Measurements from ENCODE around the gene CLEC4F. TPM values are rescaled to one million over a fixed set of nuclear protein-coding genes. Genes with fewer than 3 reads are reported as not detected.

CLEC4F gene
- total and polyA plus RNA-seq, 2 donors (not counting 3 experiments of a cell fraction or from before 2014, with no cell fraction given): not detected

DNA sequence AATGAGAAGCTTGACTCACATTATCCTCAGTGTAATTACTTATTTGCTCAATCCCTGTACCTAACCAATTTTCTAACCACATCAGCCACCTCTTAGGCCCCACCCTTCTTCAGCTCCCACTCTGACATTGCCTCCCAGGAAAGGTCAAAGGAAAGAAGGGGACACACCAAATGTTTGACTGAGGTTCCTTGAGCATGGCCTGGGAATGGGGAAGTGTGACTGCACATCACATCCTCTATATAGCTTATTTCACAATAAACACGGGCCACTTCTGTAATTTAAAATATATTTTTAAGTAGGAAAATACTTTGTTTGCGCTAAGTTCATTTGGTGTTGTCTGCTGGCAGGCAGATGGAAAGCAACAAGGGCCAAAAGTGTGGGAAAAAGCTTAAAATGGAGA lies 26.9 kb downstream of the CLEC4F start:
- Histone ChIP-seq H3K9me3 (replicated peaks; ENCODE audit: control insufficient read depth, insufficient read depth, low read length) (no peaks in the 10 kb centered on the region), H3K4me3 (replicated peaks in 1 of 3; ENCODE audit: insufficient read depth in 1 of 3, low read depth in 1 of 3, low read length in 3 of 3) (no peak overlapping the region), H3K27me3 (ENCODE audit: control insufficient read depth in 2 of 2, insufficient read depth in 2 of 2, low read length in 2 of 2) (peaks cover 40 to 56% of the 10 kb centered on the region in 2 experiments), H3K79me2 (ENCODE audit: control insufficient read depth, insufficient read depth, low read length) (no peaks in the 10 kb centered on the region), H3K36me3 (ENCODE audit: control insufficient read depth in 2 of 2, extremely low read depth in 1 of 2, insufficient read depth in 2 of 2, low read length in 2 of 2) (no peaks in the 10 kb centered on the region), H3K4me2 (ENCODE audit: insufficient read depth, low read length) (no peak overlapping the region), H3K9ac (replicated peaks; ENCODE audit: extremely low read depth, insufficient read depth, low read length) (no peak overlapping the region), H4K20me1 (replicated peaks; ENCODE audit: control insufficient read depth, extremely low read depth, insufficient read depth, low read length) (no peaks in the 10 kb centered on the region), H2AFZ (ENCODE audit: low read depth, low read length) (no peak overlapping the region), H3K4me1 (ENCODE audit: control insufficient read depth, extremely low read depth, insufficient read depth, low read length) (peaks cover 4% of the 10 kb centered on the region), H3K9me1 (replicated peaks; ENCODE audit: control insufficient read depth, extremely low read depth, insufficient read depth, low read length) (no peaks in the 10 kb centered on the region), H3K27ac (ENCODE audit: insufficient read depth, low read depth, low read length) (no peak overlapping the region)
- dilution Hi-C loops (cut with MboI; ENCODE audit: extremely low pct_ligation_motif_present, low sequenced_read_pairs): no loop called here
- ChIA-PET POLR2A (no interaction called here), CTCF (interaction anchor here (0.5 to 1.2 kb wide), 3 partner anchors 113 to 155 kb away, joined by 3 read pairs; no protein-coding TSS in a partner anchor)
- TF ChIP-seq, protein P1, sequence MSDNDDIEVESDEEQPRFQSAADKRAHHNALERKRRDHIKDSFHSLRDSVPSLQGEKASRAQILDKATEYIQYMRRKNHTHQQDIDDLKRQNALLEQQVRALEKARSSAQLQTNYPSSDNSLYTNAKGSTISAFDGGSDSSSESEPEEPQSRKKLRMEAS (IDR thresholded peaks at IDR 0.05; ENCODE audit: insufficient read depth, insufficient read length): no peak
- no peak for TF ChIP-seq JUN (IDR thresholded peaks at IDR 0.05; ENCODE audit: borderline replicate concordance, insufficient read depth, insufficient read length, low read depth)
- no peak for TF ChIP-seq POLR2A (IDR thresholded peaks at IDR 0.05; ENCODE audit: low read depth, low read length)
- no peak for TF ChIP-seq FOS (IDR thresholded peaks at IDR 0.05; ENCODE audit: borderline replicate concordance, insufficient read depth, low read length)
- TF ChIP-seq POLR2AphosphoS5 (IDR thresholded peaks at IDR 0.05; ENCODE audit: insufficient read depth, low read depth, low read length): no peak
- no peak for DNase-seq (ENCODE audit: low read depth, low spot score)
- no TSS peak for BruUV-seq (replicated peaks)
- intact Hi-C loops (cut with micrococcal nuclease): no loop called here
- no peak for FAIRE-seq

- dilution Hi-C loops (cut with MboI; ENCODE audit: extremely low pct_ligation_motif_present, low sequenced_read_pairs): no loop called here
- CTCF ChIA-PET: interaction anchor here (0.7 to 6.0 kb wide), 23 partner anchors 8 to 488 kb away, joined by 3 to 137 read pairs (median 6); partner anchors contain the start of gene FAM136A
Observed at GRCh38 chr2:70790136-70790828, 30.1 kb downstream of the CLEC4F start, which contains the start of gene FIGLA. TSS of gene FIGLA (minus strand) at chr2:70790643. CDS start at chr2:70790638, 5 bp downstream.

More at GRCh38 chr2:70790136-70790828, 30.1 kb downstream of the CLEC4F start, which contains the start of gene FIGLA:
- TF ChIP-seq EZH2 (IDR thresholded peaks at IDR 0.05; ENCODE audit: borderline replicate concordance, low read depth, low read length, severe bottlenecking) (peak; percentile 90), GATA2 (IDR thresholded peaks at IDR 0.05; ENCODE audit: insufficient read depth, insufficient read length, low read depth, low read length) (no peak), MYC (IDR thresholded peaks at IDR 0.05; ENCODE audit: low read depth, low read length) (no peak), FOS (IDR thresholded peaks at IDR 0.05; ENCODE audit: borderline replicate concordance, insufficient read depth, low read length) (no peak)
- TF ChIP-seq, protein P1 (IDR thresholded peaks at IDR 0.05; ENCODE audit: insufficient read depth, insufficient read length): no peak
- TF ChIP-seq, protein P2, sequence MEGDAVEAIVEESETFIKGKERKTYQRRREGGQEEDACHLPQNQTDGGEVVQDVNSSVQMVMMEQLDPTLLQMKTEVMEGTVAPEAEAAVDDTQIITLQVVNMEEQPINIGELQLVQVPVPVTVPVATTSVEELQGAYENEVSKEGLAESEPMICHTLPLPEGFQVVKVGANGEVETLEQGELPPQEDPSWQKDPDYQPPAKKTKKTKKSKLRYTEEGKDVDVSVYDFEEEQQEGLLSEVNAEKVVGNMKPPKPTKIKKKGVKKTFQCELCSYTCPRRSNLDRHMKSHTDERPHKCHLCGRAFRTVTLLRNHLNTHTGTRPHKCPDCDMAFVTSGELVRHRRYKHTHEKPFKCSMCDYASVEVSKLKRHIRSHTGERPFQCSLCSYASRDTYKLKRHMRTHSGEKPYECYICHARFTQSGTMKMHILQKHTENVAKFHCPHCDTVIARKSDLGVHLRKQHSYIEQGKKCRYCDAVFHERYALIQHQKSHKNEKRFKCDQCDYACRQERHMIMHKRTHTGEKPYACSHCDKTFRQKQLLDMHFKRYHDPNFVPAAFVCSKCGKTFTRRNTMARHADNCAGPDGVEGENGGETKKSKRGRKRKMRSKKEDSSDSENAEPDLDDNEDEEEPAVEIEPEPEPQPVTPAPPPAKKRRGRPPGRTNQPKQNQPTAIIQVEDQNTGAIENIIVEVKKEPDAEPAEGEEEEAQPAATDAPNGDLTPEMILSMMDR (IDR thresholded peaks at IDR 0.05; ENCODE audit: extremely low read depth in 1 of 2, insufficient read depth in 1 of 2, low read depth in 1 of 2, low read length in 2 of 2): no peak
- Histone ChIP-seq H3K79me2 (ENCODE audit: control insufficient read depth, insufficient read depth, low read length) (no peaks in the 10 kb centered on the region), H3K4me3 (replicated peaks in 1 of 3; ENCODE audit: insufficient read depth in 1 of 3, low read depth in 1 of 3, low read length in 3 of 3) (no peak within 1 kb of the TSS), H2AFZ (ENCODE audit: low read depth, low read length) (no peak within 1 kb of the TSS), H3K9me1 (replicated peaks; ENCODE audit: control insufficient read depth, extremely low read depth, insufficient read depth, low read length) (no peaks in the 10 kb centered on the region), H4K20me1 (replicated peaks; ENCODE audit: control insufficient read depth, extremely low read depth, insufficient read depth, low read length) (no peaks in the 10 kb centered on the region), H3K4me2 (ENCODE audit: insufficient read depth, low read length) (no peak within 1 kb of the TSS), H3K9me3 (replicated peaks; ENCODE audit: control insufficient read depth, insufficient read depth, low read length) (no peaks in the 10 kb centered on the region), H3K36me3 (ENCODE audit: control insufficient read depth in 2 of 2, extremely low read depth in 1 of 2, insufficient read depth in 2 of 2, low read length in 2 of 2) (no peaks in the 10 kb centered on the region), H3K9ac (replicated peaks; ENCODE audit: extremely low read depth, insufficient read depth, low read length) (no peak within 1 kb of the TSS), H3K27me3 (ENCODE audit: control insufficient read depth in 2 of 2, insufficient read depth in 2 of 2, low read length in 2 of 2) (peaks cover 48 to 73% of the 10 kb centered on the region in 2 experiments), H3K27ac (ENCODE audit: insufficient read depth, low read depth, low read length) (no peak within 1 kb of the TSS), H3K4me1 (ENCODE audit: control insufficient read depth, extremely low read depth, insufficient read depth, low read length) (peaks cover 4% of the 10 kb centered on the region)
- no TSS peak for BruUV-seq (replicated peaks)
- POLR2A ChIA-PET: no interaction called here
- no peak for FAIRE-seq
- DNase-seq (ENCODE audit: low read depth, low spot score): peak; percentile 28
- intact Hi-C loops (cut with micrococcal nuclease): no loop called here
